Esophagus muscularis mucosa (tissue), 4 donors: ENCODE results near the gene CDC14B.

Experiments
- EP300 ChIP-seq: sonication (generic); formaldehyde crosslinking; IDR thresholded peaks from one replicate; pipeline ENCODE4 v1.6.1; 2017; ENCODE audit warnings: antibody characterized with exemption
- POLR2A ChIP-seq: fragments of 450-650 bp; IDR thresholded peaks from one replicate; pipeline ENCODE4 v1.6.1; 2017; ENCODE audit warnings: antibody characterized with exemption, moderate library complexity, mild to moderate bottlenecking, low read depth
- POLR2AphosphoS5 ChIP-seq, 2 donors: sonication (generic); formaldehyde crosslinking; IDR thresholded peaks; one replicate each; pipeline ENCODE4 v1.6.1; 2017; ENCODE audit warnings: antibody characterized with exemption in 2 of 2
- TF ChIP-seq, protein P1 (sequence below), 3 experiments: fragments of 200-600 bp in 2 of 3; fragments of 450-650 bp in 1 of 3; sonication (generic) in 2 of 3; IDR thresholded peaks; one replicate each; pipeline ENCODE4 v1.5.1; 2017 to 2019; ENCODE audit warnings: antibody characterized with exemption in 3 of 3, mild to moderate bottlenecking in 2 of 3, moderate library complexity in 1 of 3

GRCh38 chr9:96667363-96667728, 47.7 kb upstream of the CDC14B start:
- TF ChIP-seq, protein P1, sequence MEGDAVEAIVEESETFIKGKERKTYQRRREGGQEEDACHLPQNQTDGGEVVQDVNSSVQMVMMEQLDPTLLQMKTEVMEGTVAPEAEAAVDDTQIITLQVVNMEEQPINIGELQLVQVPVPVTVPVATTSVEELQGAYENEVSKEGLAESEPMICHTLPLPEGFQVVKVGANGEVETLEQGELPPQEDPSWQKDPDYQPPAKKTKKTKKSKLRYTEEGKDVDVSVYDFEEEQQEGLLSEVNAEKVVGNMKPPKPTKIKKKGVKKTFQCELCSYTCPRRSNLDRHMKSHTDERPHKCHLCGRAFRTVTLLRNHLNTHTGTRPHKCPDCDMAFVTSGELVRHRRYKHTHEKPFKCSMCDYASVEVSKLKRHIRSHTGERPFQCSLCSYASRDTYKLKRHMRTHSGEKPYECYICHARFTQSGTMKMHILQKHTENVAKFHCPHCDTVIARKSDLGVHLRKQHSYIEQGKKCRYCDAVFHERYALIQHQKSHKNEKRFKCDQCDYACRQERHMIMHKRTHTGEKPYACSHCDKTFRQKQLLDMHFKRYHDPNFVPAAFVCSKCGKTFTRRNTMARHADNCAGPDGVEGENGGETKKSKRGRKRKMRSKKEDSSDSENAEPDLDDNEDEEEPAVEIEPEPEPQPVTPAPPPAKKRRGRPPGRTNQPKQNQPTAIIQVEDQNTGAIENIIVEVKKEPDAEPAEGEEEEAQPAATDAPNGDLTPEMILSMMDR (IDR thresholded peaks at IDR 0.05) = no peak
- TF ChIP-seq POLR2A = no peak
- TF ChIP-seq POLR2AphosphoS5 (IDR thresholded peaks at IDR 0.05) = no peak
- TF ChIP-seq EP300 = no peak
